Esophagus muscularis mucosa (tissue), 4 donors: Measurements from ENCODE around the gene TENM3. TPM values are rescaled to one million over a fixed set of nuclear protein-coding genes. Genes with fewer than 3 reads are reported as not detected.

Experiments used
- DNase-seq: peaks from one replicate; pipeline ENCODE4 v3.0.0-alpha.2; 2017; ENCODE audit errors: extremely low spot score
- H3K27ac ChIP-seq, 4 donors: fragments of 200-600 bp; sonication (generic); replicated peaks in 1 of 4; 1 replicate in 3 of 4; 2 replicates in 1 of 4; pipeline ENCODE4 v1.5.1; 2016 to 2019; ENCODE audit warnings: mild to moderate bottlenecking in 1 of 4
- H3K27me3 ChIP-seq, 4 donors: fragments of 200-600 bp; sonication (generic); one replicate each; pipeline versions ENCODE4 v1.5.1 to v1.6.0; 2016 to 2019
- H3K36me3 ChIP-seq, 4 donors: fragments of 200-600 bp; sonication (generic); one replicate each; pipeline ENCODE4 v1.5.1; 2016 to 2019
- H3K4me1 ChIP-seq, 4 donors: fragments of 200-600 bp; sonication (generic); one replicate each; pipeline ENCODE4 v1.5.1; 2016 to 2019
- H3K4me3 ChIP-seq, 4 donors: fragments of 200-600 bp; sonication (generic); 1 replicate in 2 of 4; 2 replicates in 2 of 4; pipeline ENCODE4 v1.5.1; 2016 to 2019; ENCODE audit warnings: mild to moderate bottlenecking in 4 of 4, moderate library complexity in 1 of 4
- H3K9me3 ChIP-seq, 4 donors: fragments of 200-600 bp; sonication (generic); 1 replicate in 3 of 4; 2 replicates in 1 of 4; pipeline ENCODE4 v1.5.1; 2016 to 2019
- CTCF ChIP-seq, 3 experiments: fragments of 200-600 bp in 2 of 3; fragments of 450-650 bp in 1 of 3; sonication (generic) in 2 of 3; IDR thresholded peaks; one replicate each; pipeline ENCODE4 v1.5.1; 2017 to 2019; ENCODE audit warnings: antibody characterized with exemption in 3 of 3, mild to moderate bottlenecking in 2 of 3, moderate library complexity in 1 of 3
- EP300 ChIP-seq: sonication (generic); formaldehyde crosslinking; IDR thresholded peaks from one replicate; pipeline ENCODE4 v1.6.1; 2017; ENCODE audit warnings: antibody characterized with exemption
- POLR2A ChIP-seq: fragments of 450-650 bp; IDR thresholded peaks from one replicate; pipeline ENCODE4 v1.6.1; 2017; ENCODE audit warnings: antibody characterized with exemption, moderate library complexity, mild to moderate bottlenecking, low read depth
- POLR2AphosphoS5 ChIP-seq, 2 donors: sonication (generic); formaldehyde crosslinking; IDR thresholded peaks; one replicate each; pipeline ENCODE4 v1.6.1; 2017; ENCODE audit warnings: antibody characterized with exemption in 2 of 2
- WGBS: methylation state at CpG from one replicate; pipeline ENCODE4 v1.1.5; 2018; 5-methylcytosine and 5-hydroxymethylcytosine counted together
- intact Hi-C: fragments of 100-400 bp; cut with DNase I; formaldehyde crosslinking; loops from one replicate; pipeline ENCODE4 v1.15.1; 2023
- total RNA-seq, 4 donors: library from RNA; depleted of rRNA; stranded (reverse); fragments of >200 nt; gene quantifications; one replicate each; pipeline versions ENCODE4 v1.1.0 to v1.2.1, GENCODE V29; 2016

Gene TENM3
- total RNA-seq, 4 donors from 2014 or later = 16.2 to 30.5 (median 28.3) TPM

- Histone ChIP-seq H3K4me3 (no peak overlapping the region), H3K27me3 (no peaks in the 10 kb centered on the region), H3K27ac (no peak overlapping the region), H3K36me3 (no peaks in the 10 kb centered on the region), H3K4me1 (no peaks in the 10 kb centered on the region), H3K9me3 (no peaks in the 10 kb centered on the region)
- no peak for TF ChIP-seq EP300
- TF ChIP-seq CTCF (IDR thresholded peaks at IDR 0.05) = no peak
- TF ChIP-seq POLR2A = no peak
- TF ChIP-seq POLR2AphosphoS5 (IDR thresholded peaks at IDR 0.05) = no peak
- 83% methylated on average over 5 of the region's 5 CpGs for WGBS
- DNase-seq = peak; percentile 26
- intact Hi-C loops = no loop called here
Measured at GRCh38 chr4:182216005-182216404, 27.2 kb upstream of the TENM3 start.

- DNase-seq = peak; percentile 82
- intact Hi-C loops = no loop called here
- H3K27me3 ChIP-seq = no peaks in the 10 kb centered on the region
- no peak for TF ChIP-seq POLR2AphosphoS5 (IDR thresholded peaks at IDR 0.05)
- TF ChIP-seq EP300 = no peak
- no peak for TF ChIP-seq POLR2A
- TF ChIP-seq CTCF (IDR thresholded peaks at IDR 0.05) = no peak
- WGBS = 87% methylated on average over 6 of the region's 6 CpGs
- no peaks in the 10 kb centered on the region for H3K4me1 ChIP-seq
- no peak overlapping the region for H3K27ac ChIP-seq
- H3K36me3 ChIP-seq = no peaks in the 10 kb centered on the region
- H3K4me3 ChIP-seq = no peak overlapping the region
- H3K9me3 ChIP-seq = no peaks in the 10 kb centered on the region
Measured at GRCh38 chr4:182219411-182220056, 23.7 kb upstream of the TENM3 start.

GRCh38 chr4:182221987-182222386 lies 21.2 kb upstream of the TENM3 start:
- intact Hi-C loops = no loop called here
- Histone ChIP-seq H3K36me3 (no peaks in the 10 kb centered on the region), H3K27ac (no peak overlapping the region), H3K27me3 (no peaks in the 10 kb centered on the region), H3K9me3 (no peaks in the 10 kb centered on the region), H3K4me1 (no peaks in the 10 kb centered on the region), H3K4me3 (no peak overlapping the region)
- 87% methylated on average over 5 of the region's 5 CpGs for WGBS
- TF ChIP-seq CTCF (IDR thresholded peaks at IDR 0.05) = no peak
- TF ChIP-seq POLR2A = no peak
- no peak for TF ChIP-seq EP300
- TF ChIP-seq POLR2AphosphoS5 (IDR thresholded peaks at IDR 0.05) = no peak
- DNase-seq = peak; percentile 39

- Histone ChIP-seq H3K27me3 (no peaks in the 10 kb centered on the region), H3K36me3 (no peaks in the 10 kb centered on the region), H3K27ac (no peak overlapping the region), H3K9me3 (no peaks in the 10 kb centered on the region), H3K4me1 (no peaks in the 10 kb centered on the region), H3K4me3 (no peak overlapping the region)
- DNase-seq = peak; percentile 81
- intact Hi-C loops = no loop called here
- 94% methylated on average over 2 of the region's 2 CpGs for WGBS
- no peak for TF ChIP-seq CTCF (IDR thresholded peaks at IDR 0.05)
Measured at GRCh38 chr4:182222766-182223165, 20.4 kb upstream of the TENM3 start.

GRCh38 chr4:182223708-182224107 lies 19.5 kb upstream of the TENM3 start:
- DNase-seq = no peak
- no peaks in the 10 kb centered on the region for H3K4me1 ChIP-seq
- intact Hi-C loops = no loop called here
- TF ChIP-seq POLR2AphosphoS5 (IDR thresholded peaks at IDR 0.05) (no peak), EP300 (no peak), CTCF (IDR thresholded peaks at IDR 0.05) (no peak), POLR2A (no peak)
- H3K27me3 ChIP-seq = no peaks in the 10 kb centered on the region
- H3K9me3 ChIP-seq = no peaks in the 10 kb centered on the region
- H3K4me3 ChIP-seq = no peak overlapping the region
- H3K27ac ChIP-seq = no peak overlapping the region
- H3K36me3 ChIP-seq = no peaks in the 10 kb centered on the region
- WGBS = 88% methylated on average over 4 of the region's 4 CpGs
